DMS79 (cell line): ENCODE results near the gene C16orf78.
"Not testable (repeated sequence)": the region's sequence is repeated elsewhere in the genome, so short reads cannot be mapped to it uniquely, and the experiment has no call there.

Source experiments
- DNase-seq: peaks from one replicate; lab custom pipeline; 2025; lab: John Stamatoyannopoulos, UW

Gene C16orf78

GRCh38 chr16:49350265-49351095, 23.1 kb upstream of the C16orf78 start:
- DNase-seq: no peak

- DNase-seq: no peak
Measured at GRCh38 chr16:49351096-49351487, 22.5 kb upstream of the C16orf78 start.

GRCh38 chr16:49352892-49353291, 20.7 kb upstream of the C16orf78 start:
- no peak for DNase-seq

GRCh38 chr16:49353680-49354079, 19.9 kb upstream of the C16orf78 start:
- DNase-seq: no peak

- no peak for DNase-seq
Measured at GRCh38 chr16:49354101-49354500, 19.5 kb upstream of the C16orf78 start.

- no peak for DNase-seq
Measured at GRCh38 chr16:49354991-49355390, 18.6 kb upstream of the C16orf78 start.

- no peak for DNase-seq
Measured at GRCh38 chr16:49355933-49356665, 17.5 kb upstream of the C16orf78 start.

GRCh38 chr16:49356728-49357488, 16.7 kb upstream of the C16orf78 start:
- no peak for DNase-seq

- DNase-seq: no peak
Measured at GRCh38 chr16:49359591-49359990, 14.0 kb upstream of the C16orf78 start.

- not testable (repeated sequence) for DNase-seq
Measured at GRCh38 chr16:49361731-49362130, 11.9 kb upstream of the C16orf78 start.

GRCh38 chr16:49362230-49362629, 11.4 kb upstream of the C16orf78 start:
- DNase-seq: no peak

- no peak for DNase-seq
Measured at GRCh38 chr16:49365711-49366509, 7.7 kb upstream of the C16orf78 start.

- DNase-seq: no peak
Measured at GRCh38 chr16:49366669-49367068, 6.9 kb upstream of the C16orf78 start.

GRCh38 chr16:49369651-49370611, 3.7 kb upstream of the C16orf78 start:
- no peak for DNase-seq

- DNase-seq: no peak
Measured at GRCh38 chr16:49376206-49376605, 2.6 kb downstream of the C16orf78 start.

- DNase-seq: no peak
Measured at GRCh38 chr16:49377196-49377755, 3.7 kb downstream of the C16orf78 start.

- no peak for DNase-seq
Measured at GRCh38 chr16:49378238-49378637, 4.6 kb downstream of the C16orf78 start.

GRCh38 chr16:49378816-49379215, 5.2 kb downstream of the C16orf78 start:
- no peak for DNase-seq

- DNase-seq: no peak
Measured at GRCh38 chr16:49382916-49383315, 9.3 kb downstream of the C16orf78 start.

GRCh38 chr16:49395021-49395420, 21.4 kb downstream of the C16orf78 start:
- no peak for DNase-seq
